OCI-LY3 (cell line): ENCODE data around the gene LCNL1.

ENCODE experiments used
- EZH2phosphoT487 ChIP-seq: fragments of 200-600 bp; shearing (Covaris generic); IDR thresholded peaks from 2 replicates; pipeline ENCODE4 v1.6.1; 2018; ENCODE audit warnings: antibody characterized with exemption, mixed run types, low read depth
- TF ChIP-seq, protein P1 (sequence below): fragments of 200-600, 300-600 bp; sonication (generic); IDR thresholded peaks from 2 replicates; pipeline ENCODE4 v1.5.1; 2014; ENCODE audit warnings: antibody characterized with exemption, low read length, low read depth

DNA sequence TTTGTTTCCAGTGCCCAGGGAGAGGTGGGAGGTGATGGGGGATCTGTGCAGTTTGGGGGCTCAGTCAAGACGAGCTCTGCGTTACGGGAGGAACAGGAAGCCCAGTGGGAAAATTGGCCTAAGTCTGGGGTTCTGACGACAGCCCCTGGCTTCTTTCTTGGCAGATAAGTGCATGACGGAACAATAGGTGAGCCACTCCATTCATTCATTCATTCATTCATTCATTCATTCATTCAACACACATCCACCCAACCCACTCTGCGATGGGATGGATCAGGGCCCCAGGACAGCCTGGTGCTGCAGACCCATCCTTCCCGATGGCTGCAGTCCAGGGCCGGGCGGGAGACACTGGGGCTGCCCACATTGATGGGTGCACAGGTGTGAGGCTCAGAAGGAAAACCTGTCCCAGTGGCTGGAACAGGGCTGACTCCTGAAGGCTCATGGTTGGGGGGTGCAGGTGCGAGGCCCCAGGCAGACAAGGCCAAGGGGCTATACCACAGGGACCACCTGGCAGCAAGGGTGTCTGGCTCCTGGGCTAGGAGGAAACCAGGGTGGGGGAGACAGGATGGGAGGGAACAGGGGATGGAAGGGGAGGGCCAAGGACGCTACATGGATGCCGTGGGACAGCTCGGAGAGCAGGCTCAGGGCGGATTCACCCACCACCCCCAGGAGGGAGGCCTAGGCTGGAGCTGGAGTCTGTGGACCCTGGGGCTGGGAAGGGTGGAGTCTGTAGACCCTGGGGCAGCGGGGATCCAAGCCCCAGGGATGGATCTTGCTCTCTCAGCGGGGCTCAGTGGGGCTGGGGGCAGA, 1.9 kb upstream of the LCNL1 start:
- no peak for TF ChIP-seq EZH2phosphoT487
- TF ChIP-seq, protein P1, sequence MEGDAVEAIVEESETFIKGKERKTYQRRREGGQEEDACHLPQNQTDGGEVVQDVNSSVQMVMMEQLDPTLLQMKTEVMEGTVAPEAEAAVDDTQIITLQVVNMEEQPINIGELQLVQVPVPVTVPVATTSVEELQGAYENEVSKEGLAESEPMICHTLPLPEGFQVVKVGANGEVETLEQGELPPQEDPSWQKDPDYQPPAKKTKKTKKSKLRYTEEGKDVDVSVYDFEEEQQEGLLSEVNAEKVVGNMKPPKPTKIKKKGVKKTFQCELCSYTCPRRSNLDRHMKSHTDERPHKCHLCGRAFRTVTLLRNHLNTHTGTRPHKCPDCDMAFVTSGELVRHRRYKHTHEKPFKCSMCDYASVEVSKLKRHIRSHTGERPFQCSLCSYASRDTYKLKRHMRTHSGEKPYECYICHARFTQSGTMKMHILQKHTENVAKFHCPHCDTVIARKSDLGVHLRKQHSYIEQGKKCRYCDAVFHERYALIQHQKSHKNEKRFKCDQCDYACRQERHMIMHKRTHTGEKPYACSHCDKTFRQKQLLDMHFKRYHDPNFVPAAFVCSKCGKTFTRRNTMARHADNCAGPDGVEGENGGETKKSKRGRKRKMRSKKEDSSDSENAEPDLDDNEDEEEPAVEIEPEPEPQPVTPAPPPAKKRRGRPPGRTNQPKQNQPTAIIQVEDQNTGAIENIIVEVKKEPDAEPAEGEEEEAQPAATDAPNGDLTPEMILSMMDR: no peak
